Measurements from ENCODE around the gene KRTAP5-4.

- no peak for TF ChIP-seq POLR2A (IDR thresholded peaks at IDR 0.05)
- no peak for TF ChIP-seq CTCF (IDR thresholded peaks at IDR 0.05)
Observed at GRCh38 chr11:1650918-1651262, 29.0 kb upstream of the KRTAP5-4 start.
